ENCODE data around the gene SUSD1. TPM values are rescaled to one million over a fixed set of nuclear protein-coding genes. Genes with fewer than 3 reads are reported as not detected.

SUSD1 gene
- total RNA-seq, 2 experiments from 2014 or later, result 0.32 TPM; not detected in 1

GRCh38 chr9:112157087-112157486 lies 18.0 kb downstream of the SUSD1 start:
- no peak overlapping the region for H2AFZ ChIP-seq (ENCODE audit: low read length)
- BruUV-seq (replicated peaks), result no TSS peak
- H3K4me2 ChIP-seq (ENCODE audit: low read length), result no peak overlapping the region
- H3K27ac ChIP-seq (ENCODE audit: low read depth, low read length, poor library complexity, severe bottlenecking), result no peak overlapping the region
- TF ChIP-seq EZH2phosphoT487 (IDR thresholded peaks at IDR 0.05; ENCODE audit: borderline replicate concordance, low read depth, low read length) (no peak), CTCF (conservative IDR thresholded peaks at IDR 0.05; ENCODE audit: low read length) (no peak)
- no peak for DNase-seq (ENCODE audit: low spot score)
- H3K4me1 ChIP-seq (ENCODE audit: insufficient read depth, low read length, poor library complexity, severe bottlenecking), result no peaks in the 10 kb centered on the region
- no peaks in the 10 kb centered on the region for H3K9me2 ChIP-seq (ENCODE audit: insufficient read depth, low read length)
- H3K79me2 ChIP-seq (ENCODE audit: insufficient read depth, low read depth, low read length), result no peaks in the 10 kb centered on the region
- no peak overlapping the region for H3K4me3 ChIP-seq (ENCODE audit: low read depth, low read length, poor library complexity, severe bottlenecking)
- intact Hi-C loops (cut with micrococcal nuclease; ENCODE audit: unreplicated experiment), result no loop called here
- no peaks in the 10 kb centered on the region for H3K9me3 ChIP-seq (ENCODE audit: low read length)
- ChIA-PET CTCF (ENCODE audit: unreplicated experiment) (no interaction called here), POLR2A (no interaction called here)
- H3K36me3 ChIP-seq (ENCODE audit: insufficient read depth, low read length), result no peaks in the 10 kb centered on the region
- no peaks in the 10 kb centered on the region for H4K20me1 ChIP-seq (ENCODE audit: insufficient read depth, low read length)

DNA sequence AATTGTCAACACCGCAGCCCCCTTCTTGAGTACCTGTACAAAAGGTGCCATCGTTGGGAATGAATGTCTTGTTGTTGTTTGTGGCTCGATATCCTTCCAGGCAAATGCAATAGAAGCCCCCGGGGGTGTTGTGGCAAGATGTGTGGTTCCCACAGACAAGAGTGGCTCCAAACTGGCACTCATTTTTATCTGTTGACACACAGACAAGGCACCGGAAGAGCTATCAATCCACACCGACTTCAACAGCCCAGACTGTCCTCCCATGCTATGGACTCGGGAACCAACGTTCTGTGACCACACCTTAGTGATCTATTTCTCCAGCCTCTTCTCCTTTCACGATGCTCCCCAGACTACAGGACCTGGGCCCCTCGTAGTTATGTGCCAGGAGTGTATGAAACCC lies 25.9 kb downstream of the SUSD1 start:
- DNase-seq (ENCODE audit: low spot score), result no peak
- H4K20me1 ChIP-seq (ENCODE audit: insufficient read depth, low read length), result no peaks in the 10 kb centered on the region
- ChIA-PET POLR2A (interaction anchor here (0.6 kb wide), 2 partner anchors 543 to 644 kb away, joined by 6 to 7 read pairs; no protein-coding TSS in a partner anchor), CTCF (ENCODE audit: unreplicated experiment) (no interaction called here)
- no peaks in the 10 kb centered on the region for H3K4me1 ChIP-seq (ENCODE audit: insufficient read depth, low read length, poor library complexity, severe bottlenecking)
- no peaks in the 10 kb centered on the region for H3K9me3 ChIP-seq (ENCODE audit: low read length)
- H3K4me2 ChIP-seq (ENCODE audit: low read length), result no peak overlapping the region
- no peak overlapping the region for H2AFZ ChIP-seq (ENCODE audit: low read length)
- H3K36me3 ChIP-seq (ENCODE audit: insufficient read depth, low read length), result no peaks in the 10 kb centered on the region
- H3K4me3 ChIP-seq (ENCODE audit: low read depth, low read length, poor library complexity, severe bottlenecking), result no peak overlapping the region
- TF ChIP-seq CTCF (conservative IDR thresholded peaks at IDR 0.05; ENCODE audit: low read length) (no peak), EZH2phosphoT487 (IDR thresholded peaks at IDR 0.05; ENCODE audit: borderline replicate concordance, low read depth, low read length) (no peak)
- no TSS peak for BruUV-seq (replicated peaks)
- no peaks in the 10 kb centered on the region for H3K79me2 ChIP-seq (ENCODE audit: insufficient read depth, low read depth, low read length)
- H3K27ac ChIP-seq (ENCODE audit: low read depth, low read length, poor library complexity, severe bottlenecking), result no peak overlapping the region
- intact Hi-C loops (cut with micrococcal nuclease; ENCODE audit: unreplicated experiment), result no loop called here
- H3K9me2 ChIP-seq (ENCODE audit: insufficient read depth, low read length), result no peaks in the 10 kb centered on the region

DNA sequence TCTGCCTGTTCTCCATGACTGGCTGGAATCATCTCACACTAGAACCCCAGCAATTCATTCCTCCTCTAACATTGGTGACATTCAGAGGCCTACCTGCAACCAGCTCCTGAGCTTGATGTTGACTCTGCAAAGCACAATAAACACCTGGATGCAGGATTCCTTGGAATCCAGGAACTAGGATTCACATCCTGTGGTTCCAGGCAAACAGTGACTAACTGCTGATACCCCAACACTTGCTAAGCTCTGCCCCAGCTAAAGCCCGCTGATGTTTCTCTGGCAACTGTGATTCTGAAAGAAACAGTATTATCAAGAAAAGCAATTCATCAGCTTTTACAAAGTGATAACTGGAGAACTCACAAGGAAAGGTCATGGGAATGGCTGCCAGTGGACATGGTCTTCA lies 29.2 kb downstream of the SUSD1 start:
- Histone ChIP-seq H3K4me2 (ENCODE audit: low read length) (no peak overlapping the region), H3K9me2 (ENCODE audit: insufficient read depth, low read length) (no peaks in the 10 kb centered on the region), H3K36me3 (ENCODE audit: insufficient read depth, low read length) (no peaks in the 10 kb centered on the region), H4K20me1 (ENCODE audit: insufficient read depth, low read length) (no peaks in the 10 kb centered on the region), H3K27ac (ENCODE audit: low read depth, low read length, poor library complexity, severe bottlenecking) (no peak overlapping the region), H2AFZ (ENCODE audit: low read length) (no peak overlapping the region), H3K4me1 (ENCODE audit: insufficient read depth, low read length, poor library complexity, severe bottlenecking) (no peaks in the 10 kb centered on the region), H3K79me2 (ENCODE audit: insufficient read depth, low read depth, low read length) (no peaks in the 10 kb centered on the region), H3K9me3 (ENCODE audit: low read length) (no peaks in the 10 kb centered on the region), H3K4me3 (ENCODE audit: low read depth, low read length, poor library complexity, severe bottlenecking) (no peak overlapping the region)
- no TSS peak for BruUV-seq (replicated peaks)
- no peak for TF ChIP-seq CTCF (conservative IDR thresholded peaks at IDR 0.05; ENCODE audit: low read length)
- TF ChIP-seq EZH2phosphoT487 (IDR thresholded peaks at IDR 0.05; ENCODE audit: borderline replicate concordance, low read depth, low read length), result no peak
- intact Hi-C loops (cut with micrococcal nuclease; ENCODE audit: unreplicated experiment), result no loop called here
- POLR2A ChIA-PET, result no interaction called here
- CTCF ChIA-PET (ENCODE audit: unreplicated experiment), result no interaction called here
- no peak for DNase-seq (ENCODE audit: low spot score)
